ENCODE results near the gene UCHL3. TPM values are rescaled to one million over a fixed set of nuclear protein-coding genes. Genes with fewer than 3 reads are reported as not detected.

The UCHL3 gene
- total and polyA plus RNA-seq, 2 donors (not counting 3 experiments of a cell fraction or from before 2014, with no cell fraction given), result 31.3 to 46.8 TPM

- intact Hi-C loops (cut with micrococcal nuclease), result no loop called here
- dilution Hi-C loops (cut with MboI; ENCODE audit: extremely low pct_ligation_motif_present, low sequenced_read_pairs), result no loop called here
- no peak for TF ChIP-seq GATA2 (IDR thresholded peaks at IDR 0.05; ENCODE audit: insufficient read depth, insufficient read length, low read depth, low read length)
- Histone ChIP-seq H3K36me3 (ENCODE audit: control insufficient read depth in 2 of 2, extremely low read depth in 1 of 2, insufficient read depth in 2 of 2, low read length in 2 of 2) (peaks cover 0 to 10% of the 10 kb centered on the region in 2 experiments), H3K9ac (replicated peaks; ENCODE audit: extremely low read depth, insufficient read depth, low read length) (no peak overlapping the region), H2AFZ (ENCODE audit: low read depth, low read length) (no peak overlapping the region), H3K4me1 (ENCODE audit: control insufficient read depth, extremely low read depth, insufficient read depth, low read length) (no peaks in the 10 kb centered on the region), H4K20me1 (replicated peaks; ENCODE audit: control insufficient read depth, extremely low read depth, insufficient read depth, low read length) (no peaks in the 10 kb centered on the region), H3K27ac (ENCODE audit: insufficient read depth, low read depth, low read length) (no peak overlapping the region), H3K4me3 (replicated peaks in 1 of 3; ENCODE audit: insufficient read depth in 1 of 3, low read depth in 1 of 3, low read length in 3 of 3) (no peak overlapping the region), H3K4me2 (ENCODE audit: insufficient read depth, low read length) (no peak overlapping the region), H3K9me3 (replicated peaks; ENCODE audit: control insufficient read depth, insufficient read depth, low read length) (no peaks in the 10 kb centered on the region), H3K9me1 (replicated peaks; ENCODE audit: control insufficient read depth, extremely low read depth, insufficient read depth, low read length) (peaks cover 2% of the 10 kb centered on the region), H3K27me3 (ENCODE audit: control insufficient read depth in 2 of 2, insufficient read depth in 2 of 2, low read length in 2 of 2) (no peaks in the 10 kb centered on the region), H3K79me2 (ENCODE audit: control insufficient read depth, insufficient read depth, low read length) (peaks cover 12% of the 10 kb centered on the region)
- POLR2A ChIA-PET, result no interaction called here
- CTCF ChIA-PET, result no interaction called here
- DNase-seq (ENCODE audit: low read depth, low spot score), result no peak
- FAIRE-seq, result no peak
- BruUV-seq (replicated peaks), result no TSS peak
Measured at GRCh38 chr13:75558145-75558840, 8.7 kb downstream of the UCHL3 start.

- Histone ChIP-seq H3K9ac (replicated peaks; ENCODE audit: extremely low read depth, insufficient read depth, low read length) (no peak overlapping the region), H3K9me3 (replicated peaks; ENCODE audit: control insufficient read depth, insufficient read depth, low read length) (no peaks in the 10 kb centered on the region), H3K79me2 (ENCODE audit: control insufficient read depth, insufficient read depth, low read length) (no peaks in the 10 kb centered on the region), H3K36me3 (ENCODE audit: control insufficient read depth in 2 of 2, extremely low read depth in 1 of 2, insufficient read depth in 2 of 2, low read length in 2 of 2) (peaks cover 0 to 8% of the 10 kb centered on the region in 2 experiments), H3K9me1 (replicated peaks; ENCODE audit: control insufficient read depth, extremely low read depth, insufficient read depth, low read length) (no peaks in the 10 kb centered on the region), H3K4me2 (ENCODE audit: insufficient read depth, low read length) (no peak overlapping the region), H3K27ac (ENCODE audit: insufficient read depth, low read depth, low read length) (no peak overlapping the region), H3K27me3 (ENCODE audit: control insufficient read depth in 2 of 2, insufficient read depth in 2 of 2, low read length in 2 of 2) (no peaks in the 10 kb centered on the region), H3K4me3 (replicated peaks in 1 of 3; ENCODE audit: insufficient read depth in 1 of 3, low read depth in 1 of 3, low read length in 3 of 3) (no peak overlapping the region), H3K4me1 (ENCODE audit: control insufficient read depth, extremely low read depth, insufficient read depth, low read length) (no peaks in the 10 kb centered on the region), H4K20me1 (replicated peaks; ENCODE audit: control insufficient read depth, extremely low read depth, insufficient read depth, low read length) (no peaks in the 10 kb centered on the region), H2AFZ (ENCODE audit: low read depth, low read length) (no peak overlapping the region)
- dilution Hi-C loops (cut with MboI; ENCODE audit: extremely low pct_ligation_motif_present, low sequenced_read_pairs), result no loop called here
- FAIRE-seq (no peak), DNase-seq (ENCODE audit: low read depth, low spot score) (peak; percentile 46)
- intact Hi-C loops (cut with micrococcal nuclease), result loop anchor here (1.0 to 5.0 kb wide), 5 partner anchors 108 to 906 kb away; no protein-coding TSS in a partner anchor
- no peak for TF ChIP-seq GATA2 (IDR thresholded peaks at IDR 0.05; ENCODE audit: insufficient read depth, insufficient read length, low read depth, low read length)
- TF ChIP-seq CTCF (IDR thresholded peaks at IDR 0.05; ENCODE audit: extremely low read depth in 1 of 2, insufficient read depth in 1 of 2, low read depth in 1 of 2, low read length in 2 of 2), result peak in 1 of 2 donors; percentile 22
- no peak for TF ChIP-seq POLR2AphosphoS5 (IDR thresholded peaks at IDR 0.05; ENCODE audit: insufficient read depth, low read depth, low read length)
- no peak for TF ChIP-seq EZH2 (IDR thresholded peaks at IDR 0.05; ENCODE audit: borderline replicate concordance, low read depth, low read length, severe bottlenecking)
- no peak for TF ChIP-seq MAX (IDR thresholded peaks at IDR 0.05; ENCODE audit: insufficient read depth, insufficient read length)
- no peak for TF ChIP-seq JUN (IDR thresholded peaks at IDR 0.05; ENCODE audit: borderline replicate concordance, insufficient read depth, insufficient read length, low read depth)
- BruUV-seq (replicated peaks), result no TSS peak
- ChIA-PET CTCF (no interaction called here), POLR2A (no interaction called here)
Measured at GRCh38 chr13:75566658-75567057, 17.1 kb downstream of the UCHL3 start.
